Heart left ventricle (tissue), 13 donors: ENCODE results near the gene GDI1.

Source experiments
- POLR2A ChIP-seq, 2 donors: fragments of 450-650 bp; IDR thresholded peaks; one replicate each; pipeline ENCODE4 v1.6.1; 2017; ENCODE audit warnings: antibody characterized with exemption in 2 of 2, mild to moderate bottlenecking in 2 of 2, moderate library complexity in 2 of 2
- TF ChIP-seq, protein P1 (sequence below), 12 donors: fragments of 200-600 bp; sonication (generic) in 4 of 12; IDR thresholded peaks; one replicate each; pipeline versions ENCODE4 v1.5.0 to v1.8.0; 2018 to 2022; ENCODE audit warnings: antibody characterized with exemption in 12 of 12, mild to moderate bottlenecking in 5 of 12
- donor health status: ischemic (EF 13 %, LVEDD 7.1; RV severe dilation, severe dysfunction).
- donor health status: DM: no; HTN: yes; CAD: no.
- donor health status: DM: no; HTN: no; CAD: no.
- donor health status: ischemic (EF 25% LVEDD 6.9; RV normal size, moderate dysfunction).
- donor health status: ischemic (EF 25% LVEDD 5.7; RV mildly dilated, moderate dysfunction).
- donor health status: ischemic (EF 35%, LVEDD 5.7; RV mildly dilated, moderate dysfunction).
- donor health status: nonischemic (EF 11% LVEDD 7.7; RV severe dilation, severe dysfunction).
- donor health status: DM: yes; HTN: yes; CAD: no.
- donor health status: PGD.
- donor health status: ischemic (EF 29% LVEDD 5.4; RV normal size, mild dysfunction).
- donor health status: nonischemic (EF 23%, LVEDD 6.1; RV moderate dilation, normal function).

- TF ChIP-seq, protein P1, sequence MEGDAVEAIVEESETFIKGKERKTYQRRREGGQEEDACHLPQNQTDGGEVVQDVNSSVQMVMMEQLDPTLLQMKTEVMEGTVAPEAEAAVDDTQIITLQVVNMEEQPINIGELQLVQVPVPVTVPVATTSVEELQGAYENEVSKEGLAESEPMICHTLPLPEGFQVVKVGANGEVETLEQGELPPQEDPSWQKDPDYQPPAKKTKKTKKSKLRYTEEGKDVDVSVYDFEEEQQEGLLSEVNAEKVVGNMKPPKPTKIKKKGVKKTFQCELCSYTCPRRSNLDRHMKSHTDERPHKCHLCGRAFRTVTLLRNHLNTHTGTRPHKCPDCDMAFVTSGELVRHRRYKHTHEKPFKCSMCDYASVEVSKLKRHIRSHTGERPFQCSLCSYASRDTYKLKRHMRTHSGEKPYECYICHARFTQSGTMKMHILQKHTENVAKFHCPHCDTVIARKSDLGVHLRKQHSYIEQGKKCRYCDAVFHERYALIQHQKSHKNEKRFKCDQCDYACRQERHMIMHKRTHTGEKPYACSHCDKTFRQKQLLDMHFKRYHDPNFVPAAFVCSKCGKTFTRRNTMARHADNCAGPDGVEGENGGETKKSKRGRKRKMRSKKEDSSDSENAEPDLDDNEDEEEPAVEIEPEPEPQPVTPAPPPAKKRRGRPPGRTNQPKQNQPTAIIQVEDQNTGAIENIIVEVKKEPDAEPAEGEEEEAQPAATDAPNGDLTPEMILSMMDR (IDR thresholded peaks at IDR 0.05) = no peak
- no peak for TF ChIP-seq POLR2A (IDR thresholded peaks at IDR 0.05)
These were observed 9.5 kb downstream of the GDI1 start for GRCh38 chrX:154446430-154446829.
